H9 (cell line): ENCODE measurements around the gene BUD13. TPM values are rescaled to one million over a fixed set of nuclear protein-coding genes. Genes with fewer than 3 reads are reported as not detected.

Source experiments
- DNase-seq: peaks from one replicate; pipeline ENCODE4 v3.0.0-alpha.2; 2017
- H2AFZ ChIP-seq: one replicate; pipeline ENCODE4 v1.6.1; 2013; ENCODE audit warnings: mild to moderate bottlenecking, low read length, control low read depth, moderate library complexity
- H2AK5ac ChIP-seq: 2 replicates; pipeline ENCODE4 v1.6.1; 2013; ENCODE audit warnings: low read length, control low read depth, mixed read lengths; ENCODE audit not compliant: insufficient read length
- H2BK120ac ChIP-seq: one replicate; pipeline ENCODE4 v1.6.1; 2013; ENCODE audit warnings: low read depth, mild to moderate bottlenecking, low read length, control low read depth, inconsistent platforms; ENCODE audit not compliant: poor library complexity, severe bottlenecking
- H2BK12ac ChIP-seq: 2 replicates; pipeline ENCODE4 v1.6.1; 2013; ENCODE audit warnings: low read length, control low read depth, mixed read lengths, low read depth; ENCODE audit not compliant: insufficient read length
- H2BK15ac ChIP-seq: 2 replicates; pipeline ENCODE4 v1.6.1; 2013; ENCODE audit warnings: low read depth, low read length, control low read depth
- H2BK20ac ChIP-seq: one replicate; pipeline ENCODE4 v1.6.1; 2013; ENCODE audit warnings: low read depth, mild to moderate bottlenecking, low read length, control low read depth, inconsistent platforms; ENCODE audit not compliant: poor library complexity, severe bottlenecking
- H2BK5ac ChIP-seq: 2 replicates; pipeline ENCODE4 v1.6.1; 2013; ENCODE audit warnings: low read length, control low read depth, mixed read lengths; ENCODE audit not compliant: insufficient read length
- H3K14ac ChIP-seq: 2 replicates; pipeline ENCODE4 v1.6.1; 2013; ENCODE audit warnings: low read length, control low read depth; ENCODE audit not compliant: insufficient read depth
- H3K18ac ChIP-seq: 2 replicates; pipeline ENCODE4 v1.6.1; 2013; ENCODE audit warnings: low read depth, mild to moderate bottlenecking, mixed read lengths, low read length, control low read depth; ENCODE audit not compliant: insufficient read length
- H3K23ac ChIP-seq: 2 replicates; pipeline ENCODE4 v1.6.1; 2013; ENCODE audit warnings: low read length, control low read depth, mixed read lengths, low read depth; ENCODE audit not compliant: insufficient read length
- H3K23me2 ChIP-seq: 2 replicates; pipeline ENCODE4 v1.6.1; 2013; ENCODE audit warnings: low read depth, mild to moderate bottlenecking, mixed read lengths, low read length, control low read depth; ENCODE audit not compliant: insufficient read length, poor library complexity, severe bottlenecking
- H3K27ac ChIP-seq: 2 replicates; pipeline ENCODE4 v1.5.1; 2013; ENCODE audit warnings: low read length, control low read depth, mixed read lengths, low read depth; ENCODE audit not compliant: insufficient read length
- H3K27me3 ChIP-seq: 2 replicates; pipeline ENCODE4 v1.6.1; 2013; ENCODE audit warnings: low read length, control low read depth, inconsistent platforms; ENCODE audit not compliant: insufficient read depth
- H3K4ac ChIP-seq: 2 replicates; pipeline ENCODE4 v1.6.1; 2013; ENCODE audit warnings: low read depth, mild to moderate bottlenecking, control low read depth, inconsistent platforms, low read length, moderate library complexity
- H3K4me1 ChIP-seq: 2 replicates; pipeline ENCODE4 v1.6.1; 2013; ENCODE audit warnings: low read length, control low read depth, inconsistent platforms; ENCODE audit not compliant: insufficient read depth
- H3K4me2 ChIP-seq: 2 replicates; pipeline ENCODE4 v1.6.1; 2013; ENCODE audit warnings: low read length, control low read depth, mixed read lengths; ENCODE audit not compliant: insufficient read length, insufficient read depth
- H3K56ac ChIP-seq: 2 replicates; pipeline ENCODE4 v1.6.1; 2013; ENCODE audit warnings: low read depth, mild to moderate bottlenecking, mixed read lengths, low read length, control low read depth; ENCODE audit not compliant: insufficient read length
- H3K79me1 ChIP-seq: 2 replicates; pipeline ENCODE4 v1.6.1; 2013; ENCODE audit warnings: low read depth, mild to moderate bottlenecking, moderate library complexity, low read length, control low read depth, inconsistent platforms; ENCODE audit not compliant: insufficient read depth, poor library complexity, severe bottlenecking
- H3K79me2 ChIP-seq: 2 replicates; pipeline ENCODE4 v1.6.1; 2013; ENCODE audit warnings: low read length, control low read depth, inconsistent platforms; ENCODE audit not compliant: insufficient read depth
- H3K9ac ChIP-seq: 2 replicates; pipeline ENCODE4 v1.6.1; 2013; ENCODE audit warnings: low read length, control low read depth, mixed read lengths; ENCODE audit not compliant: insufficient read length; ENCODE audit errors: extremely low read depth
- H3K9me3 ChIP-seq: one replicate; pipeline ENCODE4 v1.6.1; 2013; ENCODE audit warnings: low read depth, low read length, inconsistent platforms; ENCODE audit not compliant: control insufficient read depth
- H3T11ph ChIP-seq: one replicate; pipeline ENCODE4 v1.6.1; 2013; ENCODE audit warnings: mild to moderate bottlenecking, low read length, control low read depth, inconsistent platforms
- H4K20me1 ChIP-seq: one replicate; pipeline ENCODE4 v1.6.1; 2013; ENCODE audit not compliant: control insufficient read depth, insufficient read length, insufficient read depth
- H4K5ac ChIP-seq: 2 replicates; pipeline ENCODE4 v1.6.1; 2013; ENCODE audit warnings: low read depth, mild to moderate bottlenecking, mixed read lengths, low read length, control low read depth; ENCODE audit not compliant: insufficient read length
- H4K8ac ChIP-seq: replicated peaks from 2 replicates; pipeline ENCODE4 v1.6.1; 2013; ENCODE audit warnings: low read length, control low read depth, mixed read lengths, low read depth; ENCODE audit not compliant: insufficient read length
- H4K91ac ChIP-seq: 2 replicates; pipeline ENCODE4 v1.6.1; 2013; ENCODE audit warnings: low read depth, mild to moderate bottlenecking, moderate library complexity, mixed read lengths, low read length, control low read depth; ENCODE audit not compliant: insufficient read length
- H3K27ac Mint-ChIP-seq, 3 experiments: 2 replicates in 2 of 3; 3 replicates in 1 of 3; pipeline ENCODE4 v1.8.0; 2020 to 2021; ENCODE audit warnings: mixed read lengths in 3 of 3, mild to moderate bottlenecking in 1 of 3, moderate library complexity in 1 of 3
- H3K27me3 Mint-ChIP-seq: 2 replicates; pipeline ENCODE4 v1.8.0; 2021; ENCODE audit warnings: low read depth, mild to moderate bottlenecking, moderate library complexity, mixed read lengths
- H3K36me3 Mint-ChIP-seq, 3 experiments: 2 replicates in 2 of 3; 3 replicates in 1 of 3; pipeline ENCODE4 v1.8.0; 2020 to 2021; ENCODE audit warnings: low read depth in 3 of 3, mixed read lengths in 3 of 3; ENCODE audit not compliant: insufficient read depth in 1 of 3
- H3K4me1 Mint-ChIP-seq, 2 experiments: 2 replicates each; pipeline ENCODE4 v1.8.0; 2020; ENCODE audit warnings: mixed read lengths in 2 of 2
- H3K4me3 Mint-ChIP-seq, 2 experiments: 2 replicates in 1 of 2; 3 replicates in 1 of 2; pipeline ENCODE4 v1.8.0; 2020 to 2021; ENCODE audit warnings: mild to moderate bottlenecking in 2 of 2, mixed read lengths in 2 of 2, moderate library complexity in 1 of 2
- H3K9me3 Mint-ChIP-seq, 2 experiments: 2 replicates in 1 of 2; 3 replicates in 1 of 2; pipeline ENCODE4 v1.8.0; 2020; ENCODE audit warnings: mild to moderate bottlenecking in 2 of 2, mixed read lengths in 2 of 2, moderate library complexity in 1 of 2
- CTCF ChIP-seq: fragments of 200-600 bp; sonication (generic); conservative IDR thresholded peaks from 3 replicates; pipeline ENCODE4 v1.8.0; 2021; ENCODE audit warnings: antibody characterized with exemption, mild to moderate bottlenecking
- WGBS: extraction: QIAGEN DNeasy Blood & Tissue Kit; methylation state at CpG from one replicate; pipeline ENCODE4 v1.1.7; 2013; ENCODE audit warnings: missing lambda C conversion rate, low lambda C conversion rate, mixed read lengths; ENCODE audit not compliant: insufficient read length; ENCODE audit errors: extremely low coverage; 5-methylcytosine and 5-hydroxymethylcytosine counted together
- total RNA-seq: library from RNA; stranded (reverse); gene quantifications from 2 replicates; pipeline ENCODE4 v1.2.1, GENCODE V29; 2021

The BUD13 gene
- total RNA-seq, 1 experiment from 2014 or later: 30.0 TPM

- H4K8ac ChIP-seq: no peak overlapping the region
- H3T11ph ChIP-seq: no peak overlapping the region
- no peak overlapping the region for H2BK20ac ChIP-seq
- WGBS: no CpG with 5 or more reads among the region's 6 CpGs
- H4K20me1 ChIP-seq: no peaks in the 10 kb centered on the region
- no peak overlapping the region for H2BK15ac ChIP-seq
- H3K9ac ChIP-seq: no peak overlapping the region
- no peak overlapping the region for H3K4ac ChIP-seq
- H3K4me1 ChIP-seq: no peaks in the 10 kb centered on the region
- H3K9me3 ChIP-seq: no peaks in the 10 kb centered on the region
- Mint-ChIP-seq H3K9me3 (no peaks in the 10 kb centered on the region; a peak in 1 of 5 replicates), H3K4me1 (no peaks in the 10 kb centered on the region), H3K4me3 (no peak overlapping the region), H3K36me3 (no peaks in the 10 kb centered on the region), H3K27ac (peak overlapping the region in 1 of 3 experiments; percentile 12; a peak in 1 of 7 replicates), H3K27me3 (peaks cover 4% of the 10 kb centered on the region)
- no peaks in the 10 kb centered on the region for H3K79me2 ChIP-seq
- H3K27ac ChIP-seq: no peak overlapping the region
- no peak for TF ChIP-seq CTCF
- H3K14ac ChIP-seq: no peak overlapping the region
- no peaks in the 10 kb centered on the region for H3K27me3 ChIP-seq
- H3K18ac ChIP-seq: no peak overlapping the region
- no peak overlapping the region for H3K23ac ChIP-seq
- no peak for DNase-seq
- H2AK5ac ChIP-seq: no peak overlapping the region
- H3K23me2 ChIP-seq: no peaks in the 10 kb centered on the region
- H4K91ac ChIP-seq: no peak overlapping the region
- no peak overlapping the region for H2AFZ ChIP-seq
- no peak overlapping the region for H2BK5ac ChIP-seq
- no peak overlapping the region for H2BK12ac ChIP-seq
- no peak overlapping the region for H2BK120ac ChIP-seq
- no peak overlapping the region for H3K56ac ChIP-seq
- no peak overlapping the region for H4K5ac ChIP-seq
- H3K79me1 ChIP-seq: no peaks in the 10 kb centered on the region
- no peak overlapping the region for H3K4me2 ChIP-seq
Observed at GRCh38 chr11:116807601-116808261, 34.9 kb upstream of the BUD13 start.
